ENCODE data around the gene CCDC43.

CCDC43 gene

DNA sequence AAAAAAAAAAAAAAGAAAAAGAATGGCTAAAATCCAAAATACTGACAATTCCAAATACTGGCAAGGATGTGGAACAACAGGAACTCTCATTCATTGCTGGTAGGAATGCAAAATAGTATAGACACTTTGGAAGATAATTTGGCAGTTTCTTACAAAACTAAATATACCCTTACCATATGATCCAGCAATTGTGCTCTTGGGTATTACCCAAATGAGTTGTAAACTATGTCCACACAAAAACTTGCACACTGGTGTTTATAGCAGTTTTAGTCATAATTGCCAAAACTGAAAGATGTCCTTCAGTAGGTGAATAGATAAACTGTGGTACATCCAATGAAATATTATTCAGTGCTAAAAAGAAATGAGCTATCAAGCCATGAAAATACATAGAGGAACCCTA lies 41.8 kb downstream of the CCDC43 start:
- TF ChIP-seq TAF1 (IDR thresholded peaks at IDR 0.05; ENCODE audit: low read depth) (no peak), EP300 (IDR thresholded peaks at IDR 0.05; ENCODE audit: borderline replicate concordance) (no peak), NFIC (IDR thresholded peaks at IDR 0.05) (no peak), CEBPB (IDR thresholded peaks at IDR 0.05) (no peak), FOXM1 (IDR thresholded peaks at IDR 0.05; ENCODE audit: borderline replicate concordance, low read depth) (no peak), ZBTB7A (IDR thresholded peaks at IDR 0.05; ENCODE audit: low read depth) (no peak), YY1 (IDR thresholded peaks at IDR 0.05; ENCODE audit: low read depth) (no peak), REST (IDR thresholded peaks at IDR 0.05; ENCODE audit: low read depth) (no peak), EGR1 (IDR thresholded peaks at IDR 0.05) (no peak)

- TF ChIP-seq EGR1 (IDR thresholded peaks at IDR 0.05) (no peak), RAD21 (IDR thresholded peaks at IDR 0.05; ENCODE audit: low read depth) (no peak), YY1 (IDR thresholded peaks at IDR 0.05; ENCODE audit: low read depth) (no peak), FOXM1 (IDR thresholded peaks at IDR 0.05; ENCODE audit: borderline replicate concordance, low read depth) (no peak), EP300 (IDR thresholded peaks at IDR 0.05; ENCODE audit: borderline replicate concordance) (no peak), TEAD4 (IDR thresholded peaks at IDR 0.05) (no peak), REST (IDR thresholded peaks at IDR 0.05; ENCODE audit: low read depth) (no peak), TAF1 (IDR thresholded peaks at IDR 0.05; ENCODE audit: low read depth) (no peak), ZBTB7A (IDR thresholded peaks at IDR 0.05; ENCODE audit: low read depth) (no peak), NFIC (IDR thresholded peaks at IDR 0.05) (no peak)
- TF ChIP-seq, protein P1, sequence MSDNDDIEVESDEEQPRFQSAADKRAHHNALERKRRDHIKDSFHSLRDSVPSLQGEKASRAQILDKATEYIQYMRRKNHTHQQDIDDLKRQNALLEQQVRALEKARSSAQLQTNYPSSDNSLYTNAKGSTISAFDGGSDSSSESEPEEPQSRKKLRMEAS (IDR thresholded peaks at IDR 0.05): no peak
Observed at GRCh38 chr17:44646280-44646679, 43.3 kb downstream of the CCDC43 start.

DNA sequence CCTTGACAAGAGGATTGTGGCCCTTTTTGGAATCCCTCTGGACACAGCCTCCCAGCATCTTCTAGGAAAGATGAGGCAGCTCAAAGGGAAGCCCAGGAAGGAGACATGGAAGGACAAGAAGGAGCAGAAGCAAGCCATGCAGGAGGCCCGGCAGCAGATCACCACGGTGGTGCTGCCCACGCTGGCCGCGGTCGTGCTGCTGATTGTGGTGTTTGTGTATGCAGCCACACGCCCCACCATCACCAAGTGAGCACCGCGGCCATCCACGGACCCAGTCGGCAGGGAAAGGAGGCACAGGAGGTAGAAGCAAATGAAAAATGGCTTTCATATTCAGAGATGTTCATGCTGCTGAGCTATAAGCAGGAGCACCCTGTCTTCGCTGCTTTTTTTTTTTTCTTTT lies 44.2 kb downstream of the CCDC43 start:
- TF ChIP-seq EP300 (IDR thresholded peaks at IDR 0.05; ENCODE audit: borderline replicate concordance) (no peak), YY1 (IDR thresholded peaks at IDR 0.05; ENCODE audit: low read depth) (no peak), CEBPB (IDR thresholded peaks at IDR 0.05) (no peak), TCF12 (IDR thresholded peaks at IDR 0.05; ENCODE audit: low read depth) (no peak), TEAD4 (IDR thresholded peaks at IDR 0.05) (no peak), NFIC (IDR thresholded peaks at IDR 0.05) (no peak), TAF1 (IDR thresholded peaks at IDR 0.05; ENCODE audit: low read depth) (no peak), EGR1 (IDR thresholded peaks at IDR 0.05) (no peak), FOXM1 (IDR thresholded peaks at IDR 0.05; ENCODE audit: borderline replicate concordance, low read depth) (no peak), REST (IDR thresholded peaks at IDR 0.05; ENCODE audit: low read depth) (no peak), RAD21 (IDR thresholded peaks at IDR 0.05; ENCODE audit: low read depth) (no peak)
- TF ChIP-seq, protein P2, sequence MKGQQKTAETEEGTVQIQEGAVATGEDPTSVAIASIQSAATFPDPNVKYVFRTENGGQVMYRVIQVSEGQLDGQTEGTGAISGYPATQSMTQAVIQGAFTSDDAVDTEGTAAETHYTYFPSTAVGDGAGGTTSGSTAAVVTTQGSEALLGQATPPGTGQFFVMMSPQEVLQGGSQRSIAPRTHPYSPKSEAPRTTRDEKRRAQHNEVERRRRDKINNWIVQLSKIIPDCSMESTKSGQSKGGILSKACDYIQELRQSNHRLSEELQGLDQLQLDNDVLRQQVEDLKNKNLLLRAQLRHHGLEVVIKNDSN (IDR thresholded peaks at IDR 0.05): no peak

DNA sequence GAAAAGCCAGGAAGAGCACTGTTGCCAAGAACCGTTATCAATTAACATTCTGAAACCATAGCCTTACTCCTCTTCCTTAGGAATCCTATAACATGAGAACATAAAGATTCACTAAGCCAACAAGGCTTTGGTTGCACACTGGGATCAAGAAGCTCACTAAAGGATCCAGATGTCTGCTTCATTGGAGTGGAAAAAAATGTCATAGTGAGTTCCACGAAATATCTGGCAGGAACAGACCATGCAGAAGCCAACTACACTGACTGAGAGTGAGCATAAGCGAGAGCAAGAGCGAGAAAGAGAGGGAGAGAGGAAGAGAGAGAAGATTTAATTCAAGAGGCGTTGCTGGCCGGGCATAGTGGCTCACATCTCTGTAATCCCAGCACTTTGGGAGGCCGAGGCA lies 46.7 kb downstream of the CCDC43 start:
- TF ChIP-seq ZBTB7A (IDR thresholded peaks at IDR 0.05; ENCODE audit: low read depth) (no peak), NFIC (IDR thresholded peaks at IDR 0.05) (no peak), RAD21 (IDR thresholded peaks at IDR 0.05; ENCODE audit: low read depth) (no peak), EGR1 (IDR thresholded peaks at IDR 0.05) (no peak), EP300 (IDR thresholded peaks at IDR 0.05; ENCODE audit: borderline replicate concordance) (no peak), YY1 (IDR thresholded peaks at IDR 0.05; ENCODE audit: low read depth) (no peak), CEBPB (IDR thresholded peaks at IDR 0.05) (no peak)
- TF ChIP-seq, protein P1 (IDR thresholded peaks at IDR 0.05): no peak
- TF ChIP-seq, protein P2 (IDR thresholded peaks at IDR 0.05): no peak

DNA sequence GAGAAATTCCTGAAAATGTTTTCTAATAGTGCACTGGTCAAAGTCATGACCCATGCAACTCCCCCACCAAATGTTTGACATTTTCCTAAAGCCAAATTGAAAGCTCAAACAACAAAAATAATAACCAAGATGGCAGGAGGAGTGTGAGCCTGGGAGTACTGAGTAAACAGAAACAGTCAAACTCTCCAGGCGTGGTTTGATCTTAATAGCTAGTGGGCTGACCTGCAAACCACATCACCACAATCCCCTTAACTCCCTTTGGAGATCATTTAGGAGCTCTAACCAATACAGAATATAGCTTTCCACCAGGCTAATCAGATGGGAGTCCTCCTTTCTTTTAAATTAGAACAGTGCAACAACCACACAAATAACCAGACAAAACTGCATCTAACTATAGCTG lies 52.5 kb downstream of the CCDC43 start:
- no peak for TF ChIP-seq NFIC (IDR thresholded peaks at IDR 0.05)

All from Ishikawa (cell line).